Measurements from ENCODE around the gene OSBPL9. TPM values are rescaled to one million over a fixed set of nuclear protein-coding genes. Genes with fewer than 3 reads are reported as not detected.

Gene OSBPL9
- total RNA-seq, 1 donor from 2014 or later, result 103 TPM

GRCh38 chr1:51790385-51790784 lies 173.5 kb downstream of the OSBPL9 start:
- no peak overlapping the region for H3K4me3 Mint-ChIP-seq

GRCh38 chr1:51791888-51792287 lies 175.0 kb downstream of the OSBPL9 start:
- peaks cover 52% of the 10 kb centered on the region for H3K36me3 Mint-ChIP-seq
- H3K9me3 Mint-ChIP-seq, result no peaks in the 10 kb centered on the region
- H3K4me1 Mint-ChIP-seq, result no peaks in the 10 kb centered on the region
- H3K27ac Mint-ChIP-seq, result no peak overlapping the region
- no peak overlapping the region for H3K4me3 Mint-ChIP-seq
- no peaks in the 10 kb centered on the region for H3K27me3 Mint-ChIP-seq (ENCODE audit: low read depth)
- no peak for DNase-seq (ENCODE audit: low spot score in 2 of 2, unreplicated experiment in 2 of 2)
- TF ChIP-seq CTCF (IDR thresholded peaks at IDR 0.05; ENCODE audit: unreplicated experiment), result no peak

More at GRCh38 chr1:51790385-51790784, 173.5 kb downstream of the OSBPL9 start:
- TF ChIP-seq CTCF (IDR thresholded peaks at IDR 0.05; ENCODE audit: unreplicated experiment), result no peak
- no peaks in the 10 kb centered on the region for H3K27me3 Mint-ChIP-seq (ENCODE audit: low read depth)
- no peaks in the 10 kb centered on the region for H3K9me3 Mint-ChIP-seq
- no peaks in the 10 kb centered on the region for H3K4me1 Mint-ChIP-seq
- no peak for DNase-seq (ENCODE audit: low spot score in 2 of 2, unreplicated experiment in 2 of 2)
- no peak overlapping the region for H3K27ac Mint-ChIP-seq
- H3K36me3 Mint-ChIP-seq, result peaks cover 55% of the 10 kb centered on the region

GRCh38 chr1:51792864-51793263 lies 176.0 kb downstream of the OSBPL9 start:
- H3K9me3 Mint-ChIP-seq, result no peaks in the 10 kb centered on the region

GRCh38 chr1:51794260-51794659 lies 177.4 kb downstream of the OSBPL9 start:
- H3K27ac Mint-ChIP-seq, result no peak overlapping the region
- H3K9me3 Mint-ChIP-seq, result no peaks in the 10 kb centered on the region
- H3K4me3 Mint-ChIP-seq, result no peak overlapping the region
- no peaks in the 10 kb centered on the region for H3K4me1 Mint-ChIP-seq
- H3K36me3 Mint-ChIP-seq, result peaks cover 47% of the 10 kb centered on the region
- DNase-seq (ENCODE audit: low spot score in 2 of 2, unreplicated experiment in 2 of 2), result no peak
- no peak for TF ChIP-seq CTCF (IDR thresholded peaks at IDR 0.05; ENCODE audit: unreplicated experiment)
- H3K27me3 Mint-ChIP-seq (ENCODE audit: low read depth), result no peaks in the 10 kb centered on the region

More at GRCh38 chr1:51792864-51793263, 176.0 kb downstream of the OSBPL9 start:
- no peak for DNase-seq (ENCODE audit: low spot score in 2 of 2, unreplicated experiment in 2 of 2)
- Mint-ChIP-seq H3K4me1 (no peaks in the 10 kb centered on the region), H3K27ac (no peak overlapping the region), H3K36me3 (peaks cover 54% of the 10 kb centered on the region), H3K4me3 (no peak overlapping the region), H3K27me3 (ENCODE audit: low read depth) (no peaks in the 10 kb centered on the region)
- no peak for TF ChIP-seq CTCF (IDR thresholded peaks at IDR 0.05; ENCODE audit: unreplicated experiment)

- no peak for DNase-seq (ENCODE audit: low spot score in 2 of 2, unreplicated experiment in 2 of 2)
- Mint-ChIP-seq H3K4me1 (no peaks in the 10 kb centered on the region), H3K9me3 (no peaks in the 10 kb centered on the region), H3K27ac (no peak overlapping the region), H3K4me3 (no peak overlapping the region), H3K36me3 (peaks cover 42% of the 10 kb centered on the region), H3K27me3 (ENCODE audit: low read depth) (no peaks in the 10 kb centered on the region)
- no peak for TF ChIP-seq CTCF (IDR thresholded peaks at IDR 0.05; ENCODE audit: unreplicated experiment)
These were observed 178.0 kb downstream of the OSBPL9 start for GRCh38 chr1:51794868-51795267.

GRCh38 chr1:51799372-51799771 lies 182.5 kb downstream of the OSBPL9 start:
- no peaks in the 10 kb centered on the region for H3K4me1 Mint-ChIP-seq
- no peak overlapping the region for H3K27ac Mint-ChIP-seq
- TF ChIP-seq CTCF (IDR thresholded peaks at IDR 0.05; ENCODE audit: unreplicated experiment), result no peak
- no peak for DNase-seq (ENCODE audit: low spot score in 2 of 2, unreplicated experiment in 2 of 2)
- H3K4me3 Mint-ChIP-seq, result no peak overlapping the region
- no peaks in the 10 kb centered on the region for H3K9me3 Mint-ChIP-seq
- no peaks in the 10 kb centered on the region for H3K27me3 Mint-ChIP-seq (ENCODE audit: low read depth)
- peaks cover 29% of the 10 kb centered on the region for H3K36me3 Mint-ChIP-seq

Measured in mesothelial cell of epicardium (in vitro differentiated cells).